Hippocampal formation (tissue), 2 donors: ENCODE results near the gene CPA1.

ENCODE experiments used
- DNase-seq, 2 donors: peaks; one replicate each; lab custom pipeline; 2025; lab: John Stamatoyannopoulos, UW

CPA1 gene

GRCh38 chr7:130379921-130380860 lies at the start of gene CPA1:
Gene CPA1, plus strand, starts transcription at chr7:130380494. Its CDS starts 27 bp downstream, at chr7:130380521.
- no peak for DNase-seq

GRCh38 chr7:130332259-130333053 lies 47.8 kb upstream of the CPA1 start:
- DNase-seq: no peak

- no peak for DNase-seq
Measured at GRCh38 chr7:130333832-130334231, 46.5 kb upstream of the CPA1 start.

GRCh38 chr7:130334274-130334673 lies 46.0 kb upstream of the CPA1 start:
- DNase-seq: no peak

- DNase-seq: no peak
Measured at GRCh38 chr7:130337410-130337971, 42.8 kb upstream of the CPA1 start.

- no peak for DNase-seq
Measured at GRCh38 chr7:130338233-130338632, 42.1 kb upstream of the CPA1 start.

GRCh38 chr7:130341882-130342281 lies 38.4 kb upstream of the CPA1 start:
- DNase-seq: no peak

GRCh38 chr7:130342701-130343380 lies 37.5 kb upstream of the CPA1 start:
- DNase-seq: no peak

- no peak for DNase-seq
Measured at GRCh38 chr7:130344271-130344866, 35.9 kb upstream of the CPA1 start, which contains the start of gene CPA5. Gene CPA5, plus strand, starts transcription at chr7:130344816. Its CDS starts 1,670 bp downstream, at chr7:130346486.

GRCh38 chr7:130345136-130345535 lies 35.2 kb upstream of the CPA1 start:
- no peak for DNase-seq

- no peak for DNase-seq
Measured at GRCh38 chr7:130345725-130346124, 34.6 kb upstream of the CPA1 start.

- no peak for DNase-seq
Measured at GRCh38 chr7:130346177-130346905, 34.0 kb upstream of the CPA1 start.

- DNase-seq: no peak
Measured at GRCh38 chr7:130346941-130347340, 33.4 kb upstream of the CPA1 start.

- no peak for DNase-seq
Measured at GRCh38 chr7:130349911-130350782, 30.1 kb upstream of the CPA1 start.

- no peak for DNase-seq
Measured at GRCh38 chr7:130350945-130351790, 29.1 kb upstream of the CPA1 start.

GRCh38 chr7:130351791-130352090 lies 28.6 kb upstream of the CPA1 start:
- no peak for DNase-seq

- no peak for DNase-seq
Measured at GRCh38 chr7:130352194-130353074, 27.9 kb upstream of the CPA1 start.

- DNase-seq: no peak
Measured at GRCh38 chr7:130353196-130353595, 27.1 kb upstream of the CPA1 start.
